ENCODE results near the gene FAXC.

FAXC gene

GRCh38 chr6:99349171-99350141 is at the start of gene FAXC:
Gene FAXC, minus strand, starts transcription at chr6:99349674. Its CDS starts 302 bp downstream, at chr6:99349372.
- DNase-seq (ENCODE audit: low spot score) = no peak

GRCh38 chr6:99397287-99397686 is 47.8 kb upstream of the FAXC start:
- DNase-seq (ENCODE audit: low spot score) = no peak

- DNase-seq (ENCODE audit: low spot score) = peak; percentile 80
Observed at GRCh38 chr6:99393698-99394531, 44.4 kb upstream of the FAXC start, which contains the start of gene COQ3. Gene COQ3, minus strand, starts transcription at chr6:99394195. Its CDS starts 16 bp downstream, at chr6:99394179.

GRCh38 chr6:99393366-99393697 is 43.9 kb upstream of the FAXC start:
- no peak for DNase-seq (ENCODE audit: low spot score)

- no peak for DNase-seq (ENCODE audit: low spot score)
Observed at GRCh38 chr6:99390896-99391295, 41.4 kb upstream of the FAXC start.

- DNase-seq (ENCODE audit: low spot score) = no peak
Observed at GRCh38 chr6:99384507-99384906, 35.0 kb upstream of the FAXC start.

GRCh38 chr6:99378636-99379035 is 29.2 kb upstream of the FAXC start:
- DNase-seq (ENCODE audit: low spot score) = no peak

GRCh38 chr6:99369533-99369932 is 20.1 kb upstream of the FAXC start:
- no peak for DNase-seq (ENCODE audit: low spot score)

GRCh38 chr6:99366852-99367251 is 17.4 kb upstream of the FAXC start:
- DNase-seq (ENCODE audit: low spot score) = no peak

GRCh38 chr6:99364026-99364425 is 14.6 kb upstream of the FAXC start:
- DNase-seq (ENCODE audit: low spot score) = no peak

- no peak for DNase-seq (ENCODE audit: low spot score)
Observed at GRCh38 chr6:99362678-99363268, 13.3 kb upstream of the FAXC start.

- DNase-seq (ENCODE audit: low spot score) = no peak
Observed at GRCh38 chr6:99359800-99360199, 10.3 kb upstream of the FAXC start.

- no peak for DNase-seq (ENCODE audit: low spot score)
Observed at GRCh38 chr6:99356641-99357040, 7.2 kb upstream of the FAXC start.

- DNase-seq (ENCODE audit: low spot score) = no peak
Observed at GRCh38 chr6:99354983-99355382, 5.5 kb upstream of the FAXC start.

- no peak for DNase-seq (ENCODE audit: low spot score)
Observed at GRCh38 chr6:99353126-99353525, 3.7 kb upstream of the FAXC start.

- DNase-seq (ENCODE audit: low spot score) = no peak
Observed at GRCh38 chr6:99350573-99350972, 1.1 kb upstream of the FAXC start.

- DNase-seq (ENCODE audit: low spot score) = no peak
Observed at GRCh38 chr6:99348288-99349170, 945 bp downstream of the FAXC start.

- DNase-seq (ENCODE audit: low spot score) = no peak
Observed at GRCh38 chr6:99347804-99348203, 1.7 kb downstream of the FAXC start.

GRCh38 chr6:99346595-99346994 is 2.9 kb downstream of the FAXC start:
- no peak for DNase-seq (ENCODE audit: low spot score)

GRCh38 chr6:99345164-99345563 is 4.3 kb downstream of the FAXC start:
- no peak for DNase-seq (ENCODE audit: low spot score)

- peak; percentile 82 for DNase-seq (ENCODE audit: low spot score)
Observed at GRCh38 chr6:99344289-99344688, 5.2 kb downstream of the FAXC start.

All from COLO829 (cell line).